Thyroid gland (tissue), 4 donors: Measurements from ENCODE around the gene TMC1. TPM values are rescaled to one million over a fixed set of nuclear protein-coding genes. Genes with fewer than 3 reads are reported as not detected.
"Not testable (repeated sequence)": the region's sequence is repeated elsewhere in the genome, so short reads cannot be mapped to it uniquely, and the experiment has no call there.

Source experiments
- DNase-seq, 2 donors: peaks; one replicate each; pipeline ENCODE4 v3.0.0-alpha.2; 2019
- H3K27ac ChIP-seq, 3 donors: fragments of 200-600 bp; sonication (generic); 1 replicate in 2 of 3; 2 replicates in 1 of 3; pipeline ENCODE4 v1.5.1; 2016 to 2019; ENCODE audit warnings: mild to moderate bottlenecking in 1 of 3, moderate library complexity in 1 of 3
- H3K27me3 ChIP-seq: fragments of 200-600 bp; sonication (generic); one replicate; pipeline ENCODE4 v1.5.1; 2019
- H3K36me3 ChIP-seq, 2 donors: fragments of 200-600 bp; sonication (generic); one replicate each; pipeline ENCODE4 v1.5.1; 2016 to 2019
- H3K4me1 ChIP-seq, 2 donors: fragments of 200-600 bp; sonication (generic); one replicate each; pipeline ENCODE4 v1.5.1; 2017 to 2019
- H3K4me3 ChIP-seq, 3 donors: fragments of 200-600 bp; sonication (generic); replicated peaks in 1 of 3; 1 replicate in 2 of 3; 2 replicates in 1 of 3; pipeline ENCODE4 v1.5.1; 2016; ENCODE audit warnings: mild to moderate bottlenecking in 1 of 3
- H3K9me3 ChIP-seq: fragments of 200-600 bp; sonication (generic); one replicate; pipeline ENCODE4 v1.5.1; 2017
- CTCF ChIP-seq, 6 experiments: fragments of 200-600 bp in 3 of 6; fragments of 450-650 bp in 3 of 6; sonication (generic) in 3 of 6; IDR thresholded peaks; one replicate each; pipeline ENCODE4 v1.5.1; 2016 to 2019; ENCODE audit warnings: antibody characterized with exemption in 6 of 6, mild to moderate bottlenecking in 2 of 6, inconsistent platforms in 1 of 6, moderate library complexity in 1 of 6
- POLR2A ChIP-seq, 2 donors: fragments of 450-650 bp; IDR thresholded peaks; one replicate each; pipeline ENCODE4 v1.6.1; 2017; ENCODE audit warnings: antibody characterized with exemption in 2 of 2, mild to moderate bottlenecking in 2 of 2, moderate library complexity in 1 of 2
- WGBS, 2 donors: methylation state at CpG; one replicate each; pipeline ENCODE4 v1.1.5; 2017; 5-methylcytosine and 5-hydroxymethylcytosine counted together
- intact Hi-C: fragments of 100-400 bp; cut with DNase I; formaldehyde crosslinking; loops from one replicate; pipeline ENCODE4 v1.15.1; 2023
- total RNA-seq, 4 donors: library from RNA; depleted of rRNA; stranded (reverse); fragments of >200 nt; gene quantifications; one replicate each; pipeline ENCODE4 v1.2.3, GENCODE V29; 2016

The TMC1 gene
- total RNA-seq, 4 donors from 2014 or later: 0.11 to 0.13 TPM; not detected in 2

GRCh38 chr9:72800328-72800994 is 279.1 kb downstream of the TMC1 start:
- Histone ChIP-seq H3K4me3 (no peak overlapping the region), H3K36me3 (no peaks in the 10 kb centered on the region), H3K9me3 (no peaks in the 10 kb centered on the region), H3K27ac (no peak overlapping the region), H3K4me1 (no peaks in the 10 kb centered on the region), H3K27me3 (no peaks in the 10 kb centered on the region)
- DNase-seq: no peak
- 77 to 82% methylated on average over 5 of the region's 5 CpGs for WGBS, 2 donors
- intact Hi-C loops: no loop called here
- TF ChIP-seq POLR2A (IDR thresholded peaks at IDR 0.05) (no peak), CTCF (IDR thresholded peaks at IDR 0.05) (no peak)

DNA sequence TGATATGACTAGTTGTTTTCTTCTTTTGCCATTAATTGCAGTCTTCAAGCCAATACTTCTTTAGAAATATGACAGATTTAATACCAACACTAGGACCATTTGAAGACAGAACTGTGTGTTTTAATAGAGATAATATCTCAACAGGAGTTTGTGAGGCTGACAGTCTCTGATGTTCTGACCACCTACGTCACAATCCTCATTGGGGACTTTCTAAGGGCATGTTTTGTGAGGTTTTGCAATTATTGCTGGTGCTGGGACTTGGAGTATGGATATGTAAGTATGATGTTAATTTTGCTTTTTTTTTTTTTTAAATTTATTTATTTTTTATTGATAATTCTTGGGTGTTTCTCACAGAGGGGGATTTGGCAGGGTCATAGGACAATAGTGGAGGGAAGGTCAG is 283.8 kb downstream of the TMC1 start:
- Histone ChIP-seq H3K27ac (no peak overlapping the region), H3K4me3 (no peak overlapping the region), H3K4me1 (no peaks in the 10 kb centered on the region), H3K9me3 (no peaks in the 10 kb centered on the region), H3K27me3 (no peaks in the 10 kb centered on the region), H3K36me3 (no peaks in the 10 kb centered on the region)
- DNase-seq: no peak
- TF ChIP-seq CTCF (IDR thresholded peaks at IDR 0.05) (no peak), POLR2A (IDR thresholded peaks at IDR 0.05) (no peak)
- intact Hi-C loops: no loop called here
- 85 to 90% methylated on average over 1 of the region's 1 CpG for WGBS, 2 donors

GRCh38 chr9:72806313-72806809 is 285.0 kb downstream of the TMC1 start:
- intact Hi-C loops, DNase-seq, H3K9me3 ChIP-seq, H3K27me3 ChIP-seq, H3K4me3 ChIP-seq, H3K27ac ChIP-seq, H3K36me3 ChIP-seq, H3K4me1 ChIP-seq: not testable (repeated sequence)
- 97% methylated on average over 16 of the region's 35 CpGs; no CpG with 5 or more reads in 1 of the 2 donors for WGBS, 2 donors

- H3K27ac ChIP-seq: no peak overlapping the region
- no peak for TF ChIP-seq POLR2A (IDR thresholded peaks at IDR 0.05)
- no peak for TF ChIP-seq CTCF (IDR thresholded peaks at IDR 0.05)
- intact Hi-C loops: no loop called here
- H3K27me3 ChIP-seq: no peaks in the 10 kb centered on the region
- H3K4me3 ChIP-seq: no peak overlapping the region
- H3K36me3 ChIP-seq: no peaks in the 10 kb centered on the region
- no peaks in the 10 kb centered on the region for H3K9me3 ChIP-seq
- WGBS, 2 donors: 84 to 88% methylated on average over 2 of the region's 2 CpGs
- DNase-seq: no peak
- no peaks in the 10 kb centered on the region for H3K4me1 ChIP-seq
Observed at GRCh38 chr9:72807765-72808445, 286.5 kb downstream of the TMC1 start.

DNA sequence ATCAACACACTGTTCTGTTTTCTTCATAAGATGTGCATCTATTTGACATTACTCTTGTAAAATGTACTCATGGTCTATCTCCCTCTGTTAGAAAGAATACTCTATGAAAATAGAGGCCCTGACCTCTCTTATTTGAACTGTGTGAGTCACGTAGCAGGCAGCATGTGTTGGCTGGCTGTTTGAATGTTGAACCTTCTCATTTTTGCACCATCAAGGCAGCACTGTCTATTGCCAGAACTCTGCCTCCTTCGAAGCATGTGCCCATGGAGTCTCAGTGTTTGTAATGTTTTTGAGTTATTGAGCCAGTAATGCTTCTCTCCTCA is 287.0 kb downstream of the TMC1 start:
- no peak for TF ChIP-seq POLR2A (IDR thresholded peaks at IDR 0.05)
- no peak for TF ChIP-seq CTCF (IDR thresholded peaks at IDR 0.05)
- no peaks in the 10 kb centered on the region for H3K27me3 ChIP-seq
- H3K4me3 ChIP-seq: no peak overlapping the region
- no peaks in the 10 kb centered on the region for H3K4me1 ChIP-seq
- DNase-seq: no peak
- no peaks in the 10 kb centered on the region for H3K9me3 ChIP-seq
- H3K27ac ChIP-seq: no peak overlapping the region
- 91 to 92% methylated on average over 2 of the region's 2 CpGs for WGBS, 2 donors
- intact Hi-C loops: no loop called here
- H3K36me3 ChIP-seq: no peaks in the 10 kb centered on the region
